ENCODE data around the gene RPA1. TPM values are rescaled to one million over a fixed set of nuclear protein-coding genes. Genes with fewer than 3 reads are reported as not detected.

RPA1 gene
- total and polyA plus RNA-seq, 4 donors: 9.2 to 29.5 (median 11.9) TPM

DNA sequence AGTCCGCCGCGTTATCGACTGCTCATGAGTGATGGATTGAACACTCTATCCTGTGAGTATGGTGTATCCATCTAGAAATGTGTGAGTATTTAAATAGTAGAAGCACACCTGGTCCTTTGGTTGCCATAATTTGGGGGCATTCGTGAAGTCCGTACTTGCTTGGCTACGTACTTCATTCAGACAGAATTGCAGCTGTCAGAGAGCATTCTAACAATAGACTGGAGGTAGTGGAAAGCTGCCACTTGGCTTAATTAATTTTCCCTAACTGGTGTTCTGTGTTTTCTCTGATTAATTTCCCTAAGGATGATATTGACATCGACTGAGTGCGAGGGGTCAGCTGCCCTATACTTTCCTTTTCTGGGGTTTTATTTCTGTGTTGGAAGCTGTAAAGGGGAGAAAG is 14.1 kb downstream of the RPA1 start:
- no peak overlapping the region for H3K27ac ChIP-seq (ENCODE audit: low read depth in 1 of 2, low read length in 2 of 2)
- H3K4me1 ChIP-seq (ENCODE audit: control insufficient read depth in 4 of 4, insufficient read depth in 4 of 4, low read length in 3 of 4): no peaks in the 10 kb centered on the region
- no peak overlapping the region for H3K9ac ChIP-seq (ENCODE audit: low read depth in 1 of 2, low read length in 2 of 2)
- no peaks in the 10 kb centered on the region for H3K27me3 ChIP-seq (ENCODE audit: control insufficient read depth in 4 of 4, insufficient read depth in 4 of 4, low read length in 3 of 4)
- no peak for DNase-seq (ENCODE audit: low spot score)
- H3K4me3 ChIP-seq (ENCODE audit: low read depth in 1 of 3, low read length in 3 of 3): no peak overlapping the region
- WGBS: 97% methylated on average over 9 of the region's 9 CpGs
- TF ChIP-seq, protein P1, sequence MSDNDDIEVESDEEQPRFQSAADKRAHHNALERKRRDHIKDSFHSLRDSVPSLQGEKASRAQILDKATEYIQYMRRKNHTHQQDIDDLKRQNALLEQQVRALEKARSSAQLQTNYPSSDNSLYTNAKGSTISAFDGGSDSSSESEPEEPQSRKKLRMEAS (IDR thresholded peaks at IDR 0.05): no peak
- no peak for TF ChIP-seq FOXA2 (IDR thresholded peaks at IDR 0.05)
- no peak for TF ChIP-seq SP1 (IDR thresholded peaks at IDR 0.05)
- no peaks in the 10 kb centered on the region for H3K9me3 ChIP-seq (ENCODE audit: control insufficient read depth in 4 of 4, low read length in 3 of 4)
- peaks cover 7 to 35% (median 28%) of the 10 kb centered on the region in 4 donors for H3K36me3 ChIP-seq (ENCODE audit: control insufficient read depth in 4 of 4, insufficient read depth in 3 of 4, low read depth in 1 of 4, low read length in 3 of 4)

DNA sequence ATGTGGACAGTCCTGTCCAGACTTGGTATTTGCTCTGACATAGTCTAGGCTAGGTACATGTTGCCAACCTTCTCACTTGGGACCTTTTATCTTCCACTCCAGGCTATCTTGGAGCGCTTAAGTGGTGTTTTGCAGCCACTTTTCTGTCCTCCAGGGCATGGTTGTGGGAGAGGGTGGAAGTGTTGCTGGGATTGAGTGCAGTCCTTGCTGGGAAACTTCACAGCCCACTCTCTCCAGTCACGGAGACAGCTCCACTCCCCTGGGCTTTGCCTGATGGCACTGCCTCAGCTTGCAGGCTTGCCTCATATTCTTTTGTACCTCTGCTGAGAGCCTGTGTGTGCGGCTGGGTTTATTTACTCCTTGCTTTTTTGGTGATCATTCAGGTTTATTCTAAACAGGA is 17.4 kb downstream of the RPA1 start:
- H3K27me3 ChIP-seq (ENCODE audit: control insufficient read depth in 4 of 4, insufficient read depth in 4 of 4, low read length in 3 of 4): no peaks in the 10 kb centered on the region
- 98% methylated on average over 3 of the region's 3 CpGs for WGBS
- no peak overlapping the region for H3K27ac ChIP-seq (ENCODE audit: low read depth in 1 of 2, low read length in 2 of 2)
- H3K9me3 ChIP-seq (ENCODE audit: control insufficient read depth in 4 of 4, low read length in 3 of 4): no peaks in the 10 kb centered on the region
- DNase-seq (ENCODE audit: low spot score): no peak
- H3K9ac ChIP-seq (ENCODE audit: low read depth in 1 of 2, low read length in 2 of 2): no peak overlapping the region
- peaks cover 0 to 5% (median under 1%) of the 10 kb centered on the region in 4 donors for H3K4me1 ChIP-seq (ENCODE audit: control insufficient read depth in 4 of 4, insufficient read depth in 4 of 4, low read length in 3 of 4)
- peaks cover 7 to 38% (median 28%) of the 10 kb centered on the region in 4 donors for H3K36me3 ChIP-seq (ENCODE audit: control insufficient read depth in 4 of 4, insufficient read depth in 3 of 4, low read depth in 1 of 4, low read length in 3 of 4)
- no peak overlapping the region for H3K4me3 ChIP-seq (ENCODE audit: low read depth in 1 of 3, low read length in 3 of 3)
- TF ChIP-seq TAF1 (conservative IDR thresholded peaks at IDR 0.05) (no peak), JUND (IDR thresholded peaks at IDR 0.05) (no peak), RXRA (IDR thresholded peaks at IDR 0.05) (no peak), FOXA2 (IDR thresholded peaks at IDR 0.05) (no peak), YY1 (IDR thresholded peaks at IDR 0.05) (no peak), HNF4A (conservative IDR thresholded peaks at IDR 0.05) (no peak), NR2F2 (IDR thresholded peaks at IDR 0.05) (no peak), HNF4G (IDR thresholded peaks at IDR 0.05) (no peak), FOXA1 (IDR thresholded peaks at IDR 0.05) (no peak), EGR1 (IDR thresholded peaks at IDR 0.05; ENCODE audit: low read depth in 2 of 2) (no peak)
- TF ChIP-seq, protein P2, sequence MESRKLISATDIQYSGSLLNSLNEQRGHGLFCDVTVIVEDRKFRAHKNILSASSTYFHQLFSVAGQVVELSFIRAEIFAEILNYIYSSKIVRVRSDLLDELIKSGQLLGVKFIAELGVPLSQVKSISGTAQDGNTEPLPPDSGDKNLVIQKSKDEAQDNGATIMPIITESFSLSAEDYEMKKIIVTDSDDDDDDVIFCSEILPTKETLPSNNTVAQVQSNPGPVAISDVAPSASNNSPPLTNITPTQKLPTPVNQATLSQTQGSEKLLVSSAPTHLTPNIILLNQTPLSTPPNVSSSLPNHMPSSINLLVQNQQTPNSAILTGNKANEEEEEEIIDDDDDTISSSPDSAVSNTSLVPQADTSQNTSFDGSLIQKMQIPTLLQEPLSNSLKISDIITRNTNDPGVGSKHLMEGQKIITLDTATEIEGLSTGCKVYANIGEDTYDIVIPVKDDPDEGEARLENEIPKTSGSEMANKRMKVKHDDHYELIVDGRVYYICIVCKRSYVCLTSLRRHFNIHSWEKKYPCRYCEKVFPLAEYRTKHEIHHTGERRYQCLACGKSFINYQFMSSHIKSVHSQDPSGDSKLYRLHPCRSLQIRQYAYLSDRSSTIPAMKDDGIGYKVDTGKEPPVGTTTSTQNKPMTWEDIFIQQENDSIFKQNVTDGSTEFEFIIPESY (IDR thresholded peaks at IDR 0.05): no peak
- TF ChIP-seq, protein P3, sequence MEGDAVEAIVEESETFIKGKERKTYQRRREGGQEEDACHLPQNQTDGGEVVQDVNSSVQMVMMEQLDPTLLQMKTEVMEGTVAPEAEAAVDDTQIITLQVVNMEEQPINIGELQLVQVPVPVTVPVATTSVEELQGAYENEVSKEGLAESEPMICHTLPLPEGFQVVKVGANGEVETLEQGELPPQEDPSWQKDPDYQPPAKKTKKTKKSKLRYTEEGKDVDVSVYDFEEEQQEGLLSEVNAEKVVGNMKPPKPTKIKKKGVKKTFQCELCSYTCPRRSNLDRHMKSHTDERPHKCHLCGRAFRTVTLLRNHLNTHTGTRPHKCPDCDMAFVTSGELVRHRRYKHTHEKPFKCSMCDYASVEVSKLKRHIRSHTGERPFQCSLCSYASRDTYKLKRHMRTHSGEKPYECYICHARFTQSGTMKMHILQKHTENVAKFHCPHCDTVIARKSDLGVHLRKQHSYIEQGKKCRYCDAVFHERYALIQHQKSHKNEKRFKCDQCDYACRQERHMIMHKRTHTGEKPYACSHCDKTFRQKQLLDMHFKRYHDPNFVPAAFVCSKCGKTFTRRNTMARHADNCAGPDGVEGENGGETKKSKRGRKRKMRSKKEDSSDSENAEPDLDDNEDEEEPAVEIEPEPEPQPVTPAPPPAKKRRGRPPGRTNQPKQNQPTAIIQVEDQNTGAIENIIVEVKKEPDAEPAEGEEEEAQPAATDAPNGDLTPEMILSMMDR (IDR thresholded peaks at IDR 0.05; ENCODE audit: low read depth, low read length, missing input control): no peak
- TF ChIP-seq, protein P1 (IDR thresholded peaks at IDR 0.05): no peak

DNA sequence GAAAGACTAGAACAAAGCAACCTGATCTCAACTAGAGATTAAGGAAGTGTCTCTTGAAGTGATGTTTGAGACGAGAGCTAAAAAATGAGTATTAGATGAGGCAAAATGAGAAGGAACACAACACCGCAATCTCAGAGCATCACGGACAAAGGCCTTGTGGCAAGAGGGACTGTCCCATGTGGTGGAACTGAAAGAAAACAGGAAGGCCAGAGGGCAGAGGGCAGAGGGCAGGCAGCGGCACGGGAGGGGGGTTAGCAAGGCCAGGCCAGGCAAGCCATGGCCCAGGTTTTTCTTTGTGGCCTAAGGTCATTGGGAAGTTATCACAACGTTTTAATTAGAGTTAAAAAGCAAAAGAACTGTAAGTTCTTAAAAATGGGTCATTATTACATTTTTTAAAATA is 22.5 kb downstream of the RPA1 start:
- Histone ChIP-seq H3K27me3 (ENCODE audit: control insufficient read depth in 4 of 4, insufficient read depth in 4 of 4, low read length in 3 of 4) (no peaks in the 10 kb centered on the region), H3K4me1 (ENCODE audit: control insufficient read depth in 4 of 4, insufficient read depth in 4 of 4, low read length in 3 of 4) (peaks cover 0 to 8% (median under 1%) of the 10 kb centered on the region in 4 donors), H3K27ac (ENCODE audit: low read depth in 1 of 2, low read length in 2 of 2) (no peak overlapping the region), H3K4me3 (ENCODE audit: low read depth in 1 of 3, low read length in 3 of 3) (no peak overlapping the region), H3K9me3 (ENCODE audit: control insufficient read depth in 4 of 4, low read length in 3 of 4) (no peaks in the 10 kb centered on the region), H3K36me3 (ENCODE audit: control insufficient read depth in 4 of 4, insufficient read depth in 3 of 4, low read depth in 1 of 4, low read length in 3 of 4) (peaks cover 0 to 20% (median 15%) of the 10 kb centered on the region in 4 donors), H3K9ac (ENCODE audit: low read depth in 1 of 2, low read length in 2 of 2) (no peak overlapping the region)
- no peak for DNase-seq (ENCODE audit: low spot score)
- WGBS: 36% methylated on average over 6 of the region's 6 CpGs
- TF ChIP-seq SP1 (IDR thresholded peaks at IDR 0.05): peak; percentile 39
- no peak for TF ChIP-seq FOXA2 (IDR thresholded peaks at IDR 0.05)
- no peak for TF ChIP-seq EGR1 (IDR thresholded peaks at IDR 0.05; ENCODE audit: low read depth in 2 of 2)
- peak; percentile 98 for TF ChIP-seq NR2F2 (IDR thresholded peaks at IDR 0.05)
- TF ChIP-seq, protein P4, sequence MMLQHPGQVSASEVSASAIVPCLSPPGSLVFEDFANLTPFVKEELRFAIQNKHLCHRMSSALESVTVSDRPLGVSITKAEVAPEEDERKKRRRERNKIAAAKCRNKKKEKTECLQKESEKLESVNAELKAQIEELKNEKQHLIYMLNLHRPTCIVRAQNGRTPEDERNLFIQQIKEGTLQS (IDR thresholded peaks at IDR 0.05): no peak
- TF ChIP-seq GABPA (IDR thresholded peaks at IDR 0.05 in 1 of 2, conservative IDR thresholded peaks at IDR 0.05 in 1 of 2): peak in 1 of 2 donors; percentile 29
- TF ChIP-seq HNF4A (conservative IDR thresholded peaks at IDR 0.05): peak; percentile 69 to 72
- peak; percentile 66 to 73 for TF ChIP-seq RXRA (IDR thresholded peaks at IDR 0.05)
- TF ChIP-seq, protein P1 (IDR thresholded peaks at IDR 0.05): peak; percentile 48
- TF ChIP-seq, protein P2 (IDR thresholded peaks at IDR 0.05): no peak
- TF ChIP-seq HNF4G (IDR thresholded peaks at IDR 0.05): no peak
- TF ChIP-seq JUND (IDR thresholded peaks at IDR 0.05): no peak
- TF ChIP-seq, protein P3 (IDR thresholded peaks at IDR 0.05; ENCODE audit: low read depth, low read length, missing input control): no peak
- no peak for TF ChIP-seq TAF1 (conservative IDR thresholded peaks at IDR 0.05)
- TF ChIP-seq YY1 (IDR thresholded peaks at IDR 0.05): peak; percentile 15
- no peak for TF ChIP-seq FOXA1 (IDR thresholded peaks at IDR 0.05)
